Liver (tissue), 3 donors: Measurements from ENCODE around the gene AP4S1.

ENCODE experiments used
- CTCF ChIP-seq: fragments of 150-350 bp; IDR thresholded peaks from 2 replicates; pipeline ENCODE4 v1.5.1; 2017; ENCODE audit warnings: improper control_type of control experiment, low read depth, low read length; ENCODE audit not compliant: missing input control
- EGR1 ChIP-seq, 2 donors: IDR thresholded peaks; 2 replicates each; pipeline ENCODE4 v1.6.1; 2016 to 2018; ENCODE audit warnings: antibody characterized with exemption in 2 of 2, low read depth in 2 of 2
- JUND ChIP-seq, 2 donors: IDR thresholded peaks; 2 replicates each; pipeline ENCODE4 v1.6.1; 2016; ENCODE audit warnings: antibody characterized with exemption in 2 of 2
- MAX ChIP-seq: IDR thresholded peaks from 2 replicates; pipeline ENCODE4 v1.6.1; 2016; ENCODE audit warnings: antibody characterized with exemption
- REST ChIP-seq: IDR thresholded peaks from 2 replicates; pipeline ENCODE4 v1.6.1; 2016; ENCODE audit warnings: antibody characterized with exemption, mild to moderate bottlenecking
- TAF1 ChIP-seq: conservative IDR thresholded peaks from 2 replicates; pipeline ENCODE4 v1.6.1; 2016; ENCODE audit warnings: antibody characterized with exemption, mild to moderate bottlenecking
- ZBTB33 ChIP-seq: IDR thresholded peaks from 2 replicates; pipeline ENCODE4 v1.6.1; 2016; ENCODE audit warnings: antibody characterized with exemption
- donor health status: healthy.
- donor health status: healthy.

- TF ChIP-seq CTCF (no peak), REST (no peak), EGR1 (IDR thresholded peaks at IDR 0.05; ENCODE audit: low read depth in 2 of 2) (no peak), TAF1 (no peak), MAX (no peak), JUND (IDR thresholded peaks at IDR 0.05) (no peak), ZBTB33 (no peak)
Measured at GRCh38 chr14:31051023-31051422, 25.6 kb downstream of the AP4S1 start.
